ENCODE measurements around the gene BSND. TPM values are rescaled to one million over a fixed set of nuclear protein-coding genes. Genes with fewer than 3 reads are reported as not detected.

The BSND gene
- polyA plus RNA-seq, 4 donors = 0.08 to 5.0 (median 4.0) TPM

GRCh38 chr1:54990916-54991315 lies 7.8 kb upstream of the BSND start:
- no peak for DNase-seq (ENCODE audit: low read depth in 4 of 4, low spot score in 3 of 4)

DNA sequence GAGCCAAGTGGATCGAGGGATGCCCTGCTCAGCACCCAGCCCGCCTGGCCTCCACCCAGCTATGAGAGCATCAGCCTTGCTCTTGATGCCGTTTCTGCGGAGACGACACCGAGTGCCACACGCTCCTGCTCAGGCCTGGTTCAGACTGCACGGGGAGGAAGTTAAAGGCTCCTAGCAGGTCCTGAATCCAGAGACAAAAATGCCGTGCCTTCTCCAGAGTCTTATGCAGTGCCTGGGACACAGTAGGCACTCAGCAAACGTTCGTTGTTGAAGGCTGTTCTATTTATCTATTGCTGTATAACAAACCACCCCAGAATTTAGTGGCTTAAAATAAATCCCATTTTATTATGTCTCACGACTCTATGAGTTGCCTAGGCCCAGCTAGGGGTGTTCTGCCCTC lies 6.8 kb upstream of the BSND start:
- DNase-seq (ENCODE audit: low read depth in 4 of 4, low spot score in 3 of 4) = no peak

- no peak for DNase-seq (ENCODE audit: low read depth in 4 of 4, low spot score in 3 of 4)
Measured at GRCh38 chr1:54993140-54993539, 5.6 kb upstream of the BSND start.

DNA sequence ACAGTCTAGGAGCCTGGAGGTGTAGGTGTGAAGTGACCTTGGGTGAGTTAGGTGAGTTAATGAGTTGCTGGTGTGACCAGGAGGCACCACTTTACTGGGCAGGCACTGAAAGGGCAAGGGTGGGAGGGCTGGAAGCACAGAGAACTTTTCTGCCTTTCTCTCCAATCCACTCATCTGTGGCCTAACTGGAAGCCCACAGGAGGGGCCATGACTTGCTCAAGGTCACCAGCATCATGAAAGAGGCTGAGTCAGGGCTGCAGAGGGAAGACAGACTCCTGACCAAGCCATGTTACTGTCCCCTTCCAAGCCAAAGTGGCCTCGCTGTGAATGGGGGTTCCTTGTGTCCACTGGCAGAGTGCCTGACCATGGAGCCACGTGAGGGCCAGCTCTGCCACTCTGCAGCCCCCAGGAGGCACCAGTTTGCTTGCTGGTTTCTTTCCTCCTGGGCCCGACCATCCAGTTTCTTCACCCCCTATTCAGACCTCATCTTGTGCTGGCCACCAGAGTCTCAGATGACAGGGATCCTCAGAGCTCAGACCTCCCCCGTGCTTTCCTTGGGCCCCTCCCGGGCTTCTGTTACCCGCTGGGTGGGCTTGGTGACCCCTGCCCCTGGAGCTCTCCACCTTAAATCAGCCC lies 4.3 kb upstream of the BSND start:
- no peak for DNase-seq (ENCODE audit: low read depth in 4 of 4, low spot score in 3 of 4)

GRCh38 chr1:54995013-54995760 lies 3.5 kb upstream of the BSND start:
- DNase-seq (ENCODE audit: low read depth in 4 of 4, low spot score in 3 of 4) = no peak

GRCh38 chr1:54995835-54996234 lies 2.9 kb upstream of the BSND start:
- no peak for DNase-seq (ENCODE audit: low read depth in 4 of 4, low spot score in 3 of 4)

- DNase-seq (ENCODE audit: low read depth in 4 of 4, low spot score in 3 of 4) = no peak
Measured at GRCh38 chr1:54996359-54996868, 2.3 kb upstream of the BSND start.

DNA sequence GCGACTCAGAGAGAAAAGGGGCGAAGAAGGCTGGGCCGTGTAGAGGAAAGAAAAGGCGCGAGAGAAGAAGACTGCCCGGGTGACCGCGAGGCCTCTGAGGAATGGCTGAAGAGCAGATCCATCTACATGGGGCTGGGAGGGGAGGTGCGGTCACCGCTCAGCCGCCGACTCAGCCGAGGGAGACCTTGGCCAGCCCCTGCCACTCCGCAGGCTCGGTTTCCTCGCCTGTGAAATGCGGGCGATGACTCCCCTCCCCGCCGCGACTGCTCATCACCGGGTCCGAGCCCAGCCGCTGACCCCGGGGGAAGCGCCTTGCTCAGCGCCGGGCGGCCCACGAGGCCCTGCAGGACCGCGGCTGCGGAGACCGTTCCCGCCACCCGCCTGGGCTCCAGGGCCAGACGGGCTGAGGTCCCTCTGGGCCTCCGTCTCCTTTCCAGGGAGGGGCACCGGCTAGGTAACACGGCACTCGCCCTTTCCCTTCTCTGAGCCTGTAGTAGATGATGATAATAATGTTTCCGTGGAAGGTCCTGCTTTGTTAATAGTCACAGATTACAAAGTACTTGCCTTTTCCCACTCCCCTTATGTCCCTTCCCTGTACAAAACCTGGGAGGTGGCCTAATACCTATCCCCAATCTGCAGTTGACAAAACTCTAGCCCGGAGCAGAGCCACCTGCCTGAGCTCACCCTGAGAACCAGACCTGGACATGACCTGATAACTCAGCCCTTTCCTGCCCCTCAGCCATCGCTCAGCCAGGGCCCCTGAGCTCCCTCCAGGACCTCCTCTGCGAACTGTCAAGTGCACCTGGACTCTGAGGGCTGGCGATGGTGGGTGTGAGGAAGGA lies 1.6 kb upstream of the BSND start:
- no peak for DNase-seq (ENCODE audit: low read depth in 4 of 4, low spot score in 3 of 4)

- no peak for DNase-seq (ENCODE audit: low read depth in 4 of 4, low spot score in 3 of 4)
Measured at GRCh38 chr1:54997711-54997986, 1.1 kb upstream of the BSND start.

- DNase-seq (ENCODE audit: low read depth in 4 of 4, low spot score in 3 of 4) = no peak
Measured at GRCh38 chr1:54998100-54998499, 633 bp upstream of the BSND start.

DNA sequence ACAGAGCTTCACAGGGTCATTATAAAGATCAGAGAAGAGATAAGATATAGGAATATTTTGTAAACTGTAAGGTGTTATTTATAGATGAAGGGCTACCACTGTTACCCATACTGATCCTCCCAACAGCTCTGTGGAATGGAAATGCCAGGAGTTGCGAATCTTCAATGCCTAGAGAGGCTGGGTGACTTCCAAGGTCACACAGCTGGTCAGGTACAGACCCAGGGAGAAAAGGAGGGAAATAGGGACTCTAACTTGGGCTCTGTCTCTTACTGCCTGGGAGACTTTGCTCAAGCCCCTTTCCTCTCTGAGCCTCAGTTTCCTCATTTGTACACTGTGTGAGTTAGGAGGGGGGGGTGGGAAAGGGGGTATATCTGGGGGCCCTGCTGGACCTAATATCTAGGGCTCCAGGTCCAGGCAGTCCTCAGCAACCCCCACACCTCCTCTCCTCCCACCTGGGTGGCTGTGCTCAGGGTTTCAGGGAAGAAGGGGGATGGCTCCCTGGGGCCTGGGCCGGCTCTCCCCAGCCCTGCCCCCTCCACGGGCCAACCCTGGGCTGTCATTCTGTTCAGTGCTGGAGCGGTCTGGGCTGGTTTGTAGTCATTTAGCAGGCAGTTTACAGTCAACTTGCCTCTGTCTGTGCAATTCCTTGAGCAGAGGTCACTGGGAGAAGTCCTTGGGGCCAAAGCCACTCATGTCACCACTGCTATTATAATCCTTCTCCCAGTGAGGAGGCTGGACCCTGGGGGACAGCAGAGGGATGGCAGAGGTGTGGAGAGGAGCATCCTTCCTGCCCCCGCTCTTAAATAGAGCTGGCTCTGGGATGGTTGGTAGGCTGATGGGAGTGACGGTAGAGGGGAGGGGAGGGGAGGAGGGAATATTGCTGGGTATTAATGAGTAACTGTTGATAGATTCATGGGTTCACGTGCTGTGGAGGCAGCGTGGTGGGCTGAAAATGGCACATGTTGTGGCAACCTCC lies 1.7 kb downstream of the BSND start:
- DNase-seq (ENCODE audit: low read depth in 4 of 4, low spot score in 3 of 4) = no peak

GRCh38 chr1:55001311-55001710 lies 2.6 kb downstream of the BSND start:
- DNase-seq (ENCODE audit: low read depth in 4 of 4, low spot score in 3 of 4) = no peak

DNA sequence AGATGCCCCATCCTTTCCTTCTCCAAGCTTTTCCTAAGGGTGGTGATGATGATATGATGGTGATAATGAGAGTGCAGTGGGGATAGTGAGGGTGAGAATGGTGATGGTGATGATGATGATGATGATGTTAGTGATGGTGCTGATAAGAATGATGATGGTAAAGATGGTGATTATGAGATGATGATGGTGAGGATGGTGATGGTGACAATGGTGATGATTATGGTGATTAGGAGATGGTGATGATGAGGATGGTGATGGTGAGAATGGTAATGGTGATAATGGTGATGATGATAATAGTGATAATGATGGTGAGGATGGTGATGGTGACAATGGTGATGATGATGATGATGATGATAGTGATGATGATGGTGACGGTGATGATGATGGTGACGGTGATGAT lies 4.0 kb downstream of the BSND start:
- no peak for DNase-seq (ENCODE audit: low read depth in 4 of 4, low spot score in 3 of 4)

DNA sequence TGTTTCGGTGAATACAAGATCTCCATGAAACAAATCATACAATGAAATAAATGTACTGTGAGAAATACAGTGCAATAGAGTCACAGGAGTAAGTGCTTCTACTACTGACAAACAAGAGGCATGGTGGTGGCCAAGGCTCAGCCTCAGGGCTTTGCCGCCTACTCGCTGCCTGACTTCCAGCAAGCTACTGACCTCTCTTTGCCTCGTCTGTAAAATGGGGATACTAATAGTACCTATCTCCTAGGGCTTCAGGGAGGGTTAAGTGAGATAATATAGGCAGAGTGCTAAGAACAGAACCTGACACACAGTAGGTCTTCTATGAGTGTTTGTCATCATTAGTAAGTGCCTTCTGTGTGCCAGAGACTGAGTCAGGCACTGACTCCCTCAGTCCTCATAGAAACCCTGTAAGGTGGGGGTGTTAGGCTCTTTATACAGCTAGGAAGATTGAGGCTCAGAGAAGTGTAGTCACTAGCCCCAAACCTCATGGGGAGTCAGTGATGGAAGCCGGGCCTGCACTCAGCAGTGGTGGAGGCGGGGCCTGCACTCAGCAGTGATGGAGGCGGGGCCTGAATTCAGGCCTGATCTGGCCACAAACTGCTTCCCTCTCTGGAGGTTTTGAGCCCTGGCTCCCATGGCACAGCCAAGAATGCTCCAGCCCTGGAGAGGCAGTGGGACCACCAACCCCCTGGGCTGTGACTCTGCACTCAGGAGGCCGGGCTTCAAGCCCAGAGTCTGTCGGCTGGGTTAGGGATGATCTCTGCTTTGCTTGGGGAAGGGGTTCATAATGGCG lies 6.8 kb downstream of the BSND start:
- no peak for DNase-seq (ENCODE audit: low read depth in 4 of 4, low spot score in 3 of 4)

- DNase-seq (ENCODE audit: low read depth in 4 of 4, low spot score in 3 of 4) = no peak
Measured at GRCh38 chr1:55006931-55007330, 8.2 kb downstream of the BSND start.

GRCh38 chr1:55007625-55008024 lies 8.9 kb downstream of the BSND start:
- no peak for DNase-seq (ENCODE audit: low read depth in 4 of 4, low spot score in 3 of 4)

GRCh38 chr1:55010194-55010886 lies 11.6 kb downstream of the BSND start:
- no peak for DNase-seq (ENCODE audit: low read depth in 4 of 4, low spot score in 3 of 4)

- no peak for DNase-seq (ENCODE audit: low read depth in 4 of 4, low spot score in 3 of 4)
Measured at GRCh38 chr1:55010887-55011217, 12.1 kb downstream of the BSND start.

GRCh38 chr1:55012661-55013060 lies 13.9 kb downstream of the BSND start:
- no peak for DNase-seq (ENCODE audit: low read depth in 4 of 4, low spot score in 3 of 4)

All from left renal pelvis (tissue), 4 donors.